Smooth muscle cell (in vitro differentiated cells): ENCODE results near the gene FAM204A. TPM values are rescaled to one million over a fixed set of nuclear protein-coding genes. Genes with fewer than 3 reads are reported as not detected.
A peak's percentile ranks its signal among the peaks of the same experiment; 100 is the strongest.

Experiments
- DNase-seq: peaks from one replicate; lab custom pipeline; 2025; ENCODE audit not compliant: unreplicated experiment; lab: John Stamatoyannopoulos, UW
- H2AFZ ChIP-seq: fragments of 200-600 bp; sonication (generic); 2 replicates; pipeline ENCODE4 v1.6.0; 2016; ENCODE audit warnings: antibody characterized with exemption, low read depth, mild to moderate bottlenecking
- H3F3A ChIP-seq: fragments of 200-600 bp; sonication (generic); 2 replicates; pipeline ENCODE4 v1.6.0; 2017; ENCODE audit warnings: antibody characterized with exemption, low read depth
- H3K27ac ChIP-seq: fragments of 200-600 bp; sonication (generic); 2 replicates; pipeline ENCODE4 v1.5.1; 2016; ENCODE audit warnings: low read depth, mild to moderate bottlenecking
- H3K27me3 ChIP-seq: fragments of 200-600 bp; sonication (generic); 2 replicates; pipeline ENCODE4 v1.6.1; 2016; ENCODE audit warnings: low read depth, mild to moderate bottlenecking
- H3K36me3 ChIP-seq: fragments of 200-600 bp; sonication (generic); 2 replicates; pipeline ENCODE4 v1.5.1; 2016; ENCODE audit warnings: low read depth
- H3K4me1 ChIP-seq: fragments of 200-600 bp; sonication (generic); 2 replicates; pipeline ENCODE4 v1.5.1; 2016; ENCODE audit warnings: low read depth
- H3K4me2 ChIP-seq: fragments of 200-600 bp; sonication (generic); 2 replicates; pipeline ENCODE4 v1.6.0; 2016; ENCODE audit warnings: mild to moderate bottlenecking
- H3K4me3 ChIP-seq: fragments of 200-600 bp; sonication (generic); 2 replicates; pipeline ENCODE4 v1.5.1; 2016; ENCODE audit warnings: mild to moderate bottlenecking
- H3K79me2 ChIP-seq: fragments of 200-600 bp; sonication (generic); 2 replicates; pipeline ENCODE4 v1.6.0; 2016; ENCODE audit warnings: low read depth, mild to moderate bottlenecking
- H3K9ac ChIP-seq: fragments of 200-600 bp; sonication (generic); 2 replicates; pipeline ENCODE4 v1.6.0; 2016; ENCODE audit warnings: low read depth
- H3K9me3 ChIP-seq: fragments of 200-600 bp; sonication (generic); replicated peaks from 2 replicates; pipeline ENCODE4 v1.5.1; 2016; ENCODE audit warnings: low read depth
- H4K20me1 ChIP-seq: fragments of 200-600 bp; sonication (generic); 2 replicates; pipeline ENCODE4 v1.6.0; 2016; ENCODE audit warnings: low read depth
- CTCF ChIP-seq: fragments of 200-600 bp; sonication (generic); IDR thresholded peaks from 2 replicates; pipeline ENCODE4 v1.5.1; 2017; ENCODE audit warnings: borderline replicate concordance, mild to moderate bottlenecking, antibody characterized with exemption; ENCODE audit not compliant: insufficient read depth, poor library complexity, severe bottlenecking
- WGBS: methylation state at CpG from one replicate; pipeline ENCODE4 v1.1.7; 2016; ENCODE audit warnings: low lambda C conversion rate; 5-methylcytosine and 5-hydroxymethylcytosine counted together
- polyA plus RNA-seq: library from polyadenylated mRNA; unstranded; fragments of >200 nt; fragmentation: Nextera tagmentation; extraction: Ambion mirVana; gene quantifications from 2 replicates; pipeline ENCODE4 v1.2.1, GENCODE V29; 2016
- total RNA-seq: library from RNA; depleted of rRNA; stranded (reverse); fragments of >200 nt; gene quantifications from 2 replicates; pipeline ENCODE4 v1.2.3, GENCODE V29; 2014

Gene FAM204A
- total and polyA plus RNA-seq, 2 experiments from 2014 or later, result 67.9 to 73.4 TPM

DNA sequence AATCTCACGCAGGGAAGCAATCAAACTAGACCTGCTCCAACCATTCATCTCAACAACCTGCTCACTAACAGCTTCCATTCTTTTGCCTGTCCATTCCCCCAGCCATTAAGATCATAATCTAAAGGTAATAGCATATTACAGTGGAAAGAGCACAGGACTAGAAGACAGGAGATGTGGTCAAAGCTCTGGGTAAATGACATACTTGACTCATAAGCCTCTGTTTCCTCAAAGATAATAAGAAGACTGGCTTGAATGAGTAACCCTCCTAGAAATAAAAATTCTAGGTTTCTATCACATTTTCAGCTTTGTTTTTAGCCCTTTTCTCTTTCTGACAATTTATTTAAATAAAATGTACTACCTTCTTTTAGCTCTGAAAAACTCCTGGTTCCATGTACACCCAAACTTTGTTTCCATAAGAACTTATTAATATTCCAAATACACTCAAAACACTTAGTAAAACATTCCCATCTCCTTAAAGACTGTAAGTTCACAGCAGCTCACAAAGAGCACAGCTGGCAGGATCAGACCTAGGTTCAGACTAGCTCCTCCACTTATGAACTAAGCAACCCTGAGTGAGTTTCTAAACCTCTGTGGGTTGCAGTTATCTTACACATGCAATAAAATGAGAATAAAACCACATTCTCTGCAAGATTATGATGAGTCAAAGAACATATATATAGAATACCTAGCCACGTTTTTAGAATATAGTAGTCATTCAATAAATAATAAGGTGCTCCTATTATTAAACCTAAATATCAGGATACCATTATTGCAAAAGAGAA is 11.6 kb downstream of the FAM204A start:
- no peak for TF ChIP-seq CTCF
- H2AFZ ChIP-seq, result no peak overlapping the region
- H3K4me1 ChIP-seq, result no peaks in the 10 kb centered on the region
- H3K4me2 ChIP-seq, result no peak overlapping the region
- H3K36me3 ChIP-seq, result peaks cover 18% of the 10 kb centered on the region
- no peaks in the 10 kb centered on the region for H3F3A ChIP-seq
- H3K79me2 ChIP-seq, result no peaks in the 10 kb centered on the region
- H3K27ac ChIP-seq, result peak overlapping the region; percentile 51
- H4K20me1 ChIP-seq, result peaks cover 33% of the 10 kb centered on the region
- H3K9ac ChIP-seq, result no peak overlapping the region
- no peak for DNase-seq
- no peaks in the 10 kb centered on the region for H3K9me3 ChIP-seq
- no peaks in the 10 kb centered on the region for H3K27me3 ChIP-seq
- H3K4me3 ChIP-seq, result no peak overlapping the region
- 84% methylated on average over 2 of the region's 2 CpGs for WGBS

- no peak overlapping the region for H2AFZ ChIP-seq
- H3K4me3 ChIP-seq, result no peak overlapping the region
- peaks cover 25% of the 10 kb centered on the region for H3K36me3 ChIP-seq
- no peaks in the 10 kb centered on the region for H3K9me3 ChIP-seq
- no peak for TF ChIP-seq CTCF
- H3K27ac ChIP-seq, result no peak overlapping the region
- H3K4me1 ChIP-seq, result no peaks in the 10 kb centered on the region
- no peaks in the 10 kb centered on the region for H3K79me2 ChIP-seq
- no peak for DNase-seq
- no peaks in the 10 kb centered on the region for H3K27me3 ChIP-seq
- H4K20me1 ChIP-seq, result peaks cover 49% of the 10 kb centered on the region
- H3K9ac ChIP-seq, result no peak overlapping the region
- no peak overlapping the region for H3K4me2 ChIP-seq
- WGBS, result 95% methylated on average over 2 of the region's 2 CpGs
- H3F3A ChIP-seq, result no peaks in the 10 kb centered on the region
These were observed 18.0 kb downstream of the FAM204A start for GRCh38 chr10:118324140-118324539.

DNA sequence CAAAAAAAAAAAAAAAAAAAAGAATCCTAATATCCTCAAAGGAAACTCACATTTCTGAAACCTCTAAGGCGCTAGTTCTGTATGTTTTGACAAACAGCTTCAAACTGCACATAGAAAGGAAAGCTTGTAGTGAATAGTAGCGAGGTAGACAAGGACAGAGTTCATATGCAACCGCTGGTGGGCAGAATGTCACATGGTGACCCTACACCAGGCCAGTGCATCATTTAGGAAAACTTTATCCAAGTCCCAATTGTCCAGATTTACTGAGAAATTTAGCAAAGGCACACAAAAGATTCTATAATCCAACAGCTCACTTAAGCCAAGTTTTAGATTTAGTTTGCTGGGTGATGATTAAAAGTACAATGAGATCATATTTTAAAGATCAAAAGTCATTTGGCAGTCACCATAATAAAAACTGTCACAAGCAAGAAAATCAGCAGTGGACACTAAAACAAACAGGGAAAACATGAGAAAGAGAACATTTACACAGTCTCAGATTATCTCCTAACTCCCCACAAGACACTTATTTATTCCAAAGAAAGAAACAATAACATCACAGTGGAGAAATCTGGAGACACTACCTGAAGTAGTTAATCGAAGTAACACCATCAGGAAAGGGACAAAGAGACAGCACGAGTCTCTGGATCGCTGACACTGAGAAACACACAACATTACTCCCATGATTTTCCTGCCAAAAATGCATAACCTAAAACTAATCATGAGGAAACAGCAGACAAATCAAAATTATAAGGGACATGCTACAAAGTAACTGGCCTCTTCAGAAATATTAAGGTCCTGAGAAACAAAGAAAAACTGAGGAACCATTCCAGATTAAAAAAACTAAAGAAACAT is 20.2 kb downstream of the FAM204A start:
- no peak overlapping the region for H3K9ac ChIP-seq
- peaks cover 71% of the 10 kb centered on the region for H4K20me1 ChIP-seq
- H3K27ac ChIP-seq, result no peak overlapping the region
- H3K4me1 ChIP-seq, result no peaks in the 10 kb centered on the region
- H3K9me3 ChIP-seq, result no peaks in the 10 kb centered on the region
- no peak for TF ChIP-seq CTCF
- no peaks in the 10 kb centered on the region for H3K27me3 ChIP-seq
- H3K79me2 ChIP-seq, result no peaks in the 10 kb centered on the region
- DNase-seq, result no peak
- H3K4me2 ChIP-seq, result no peak overlapping the region
- H2AFZ ChIP-seq, result no peak overlapping the region
- H3F3A ChIP-seq, result no peaks in the 10 kb centered on the region
- 96% methylated on average over 6 of the region's 6 CpGs for WGBS
- H3K4me3 ChIP-seq, result no peak overlapping the region
- peaks cover 31% of the 10 kb centered on the region for H3K36me3 ChIP-seq
